MCF 10A (cell line): ENCODE results near the gene POLE3. TPM values are rescaled to one million over a fixed set of nuclear protein-coding genes. Genes with fewer than 3 reads are reported as not detected.
"Not testable (repeated sequence)": the region's sequence is repeated elsewhere in the genome, so short reads cannot be mapped to it uniquely, and the experiment has no call there.

Experiments
- BruUV-seq: library from RNA; stranded (reverse); fragments of 400-500 nt; replicated peaks from 2 replicates; lab custom pipeline; 2021; lab: Mats Ljungman, UMichigan
- CTCF ChIA-PET: fragments of 300-600 bp; sonication (Branson Sonifier 250); formaldehyde crosslinking; extraction: SDS; loops from one replicate; lab custom pipeline; 2021; ENCODE audit warnings: antibody characterized with exemption, inconsistent platforms; lab: Yijun Ruan, JAX
- POLR2A ChIA-PET: fragments of 300-600, 350-650 bp; sonication (Branson Sonifier 250); formaldehyde crosslinking; extraction: SDS; loops from one replicate; lab custom pipeline; 2020; ENCODE audit warnings: antibody characterized with exemption, inconsistent platforms; lab: Yijun Ruan, JAX
- DNase-seq: peaks from one replicate; pipeline ENCODE4 v3.0.0-alpha.2; 2018; ENCODE audit not compliant: unreplicated experiment
- H3K27ac Mint-ChIP-seq: one replicate; pipeline ENCODE4 v1.8.0; 2022; ENCODE audit warnings: mild to moderate bottlenecking, low read depth, mixed read lengths; ENCODE audit not compliant: unreplicated experiment
- H3K27me3 Mint-ChIP-seq: one replicate; pipeline ENCODE4 v1.8.0; 2022; ENCODE audit warnings: mixed read lengths; ENCODE audit not compliant: insufficient read depth, unreplicated experiment
- H3K36me3 Mint-ChIP-seq: one replicate; pipeline ENCODE4 v1.8.0; 2022; ENCODE audit warnings: mild to moderate bottlenecking, moderate library complexity, mixed read lengths; ENCODE audit not compliant: insufficient read depth, unreplicated experiment
- H3K4me1 Mint-ChIP-seq: one replicate; pipeline ENCODE4 v1.8.0; 2022; ENCODE audit warnings: mixed read lengths; ENCODE audit not compliant: insufficient read depth, unreplicated experiment
- H3K4me3 Mint-ChIP-seq: one replicate; pipeline ENCODE4 v1.8.0; 2022; ENCODE audit warnings: mild to moderate bottlenecking, moderate library complexity, mixed read lengths; ENCODE audit not compliant: unreplicated experiment
- H3K9me3 Mint-ChIP-seq: one replicate; pipeline ENCODE4 v1.8.0; 2022; ENCODE audit warnings: mixed read lengths; ENCODE audit not compliant: unreplicated experiment
- intact Hi-C: fragments of 100-400 bp; cut with micrococcal nuclease; formaldehyde crosslinking; loops from 2 replicates; pipeline ENCODE4 v1.14.1; 2022
- total RNA-seq: library from RNA; stranded (reverse); gene quantifications from 2 replicates; pipeline ENCODE4 v1.2.3, GENCODE V29; 2022
- TF ChIP-seq, protein P1 (sequence below): fragments of 200-600 bp; IDR thresholded peaks from one replicate; pipeline ENCODE4 v1.8.0; 2022; ENCODE audit warnings: antibody characterized with exemption, mild to moderate bottlenecking; ENCODE audit not compliant: unreplicated experiment

Gene POLE3
- total RNA-seq, 1 experiment from 2014 or later = 54.0 TPM

DNA sequence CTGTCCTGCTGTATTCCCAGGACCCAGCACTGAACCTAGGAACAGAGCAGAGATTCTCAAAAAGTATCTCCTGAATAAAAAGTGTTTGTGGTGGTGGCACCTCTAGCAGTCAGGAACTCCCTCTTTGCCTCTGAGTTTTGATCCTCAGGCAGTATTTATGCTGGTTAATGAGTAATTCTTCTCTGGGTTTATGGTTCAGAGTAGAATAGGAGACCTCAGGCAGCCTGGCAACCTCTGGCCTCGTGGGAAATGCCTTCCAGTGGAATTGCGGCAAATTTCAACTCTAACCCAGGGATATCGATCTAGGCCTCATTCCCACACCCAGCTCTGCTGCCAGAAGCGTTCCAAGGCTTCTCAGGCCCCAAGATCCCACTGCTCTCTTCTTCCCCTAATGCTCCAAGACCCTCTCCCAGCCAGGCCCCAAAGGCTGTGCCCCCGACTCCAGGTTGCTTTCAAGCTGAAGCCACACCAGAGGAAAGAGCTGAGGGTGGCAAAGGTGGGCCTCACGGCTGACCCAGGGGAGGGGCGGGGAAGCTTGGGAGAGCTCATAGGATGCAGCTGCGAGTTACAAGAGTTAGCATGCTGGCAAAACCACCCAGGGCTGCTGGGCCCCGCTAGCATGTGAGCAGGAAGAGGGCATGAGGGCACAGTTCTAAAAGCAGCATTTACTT, 22.8 kb downstream of the POLE3 start:
- DNase-seq = no peak
- no peaks in the 10 kb centered on the region for H3K4me1 Mint-ChIP-seq
- intact Hi-C loops = no loop called here
- POLR2A ChIA-PET = interaction anchor here (0.6 to 1.0 kb wide), 2 partner anchors 87 to 1089 kb away, joined by 3 to 4 read pairs; no protein-coding TSS in a partner anchor
- BruUV-seq = no TSS peak
- CTCF ChIA-PET = interaction anchor here (0.6 to 1.4 kb wide), 5 partner anchors 12 to 147 kb away, joined by 3 to 5 read pairs (median 4); partner anchors contain the start of gene ALAD
- TF ChIP-seq, protein P1, sequence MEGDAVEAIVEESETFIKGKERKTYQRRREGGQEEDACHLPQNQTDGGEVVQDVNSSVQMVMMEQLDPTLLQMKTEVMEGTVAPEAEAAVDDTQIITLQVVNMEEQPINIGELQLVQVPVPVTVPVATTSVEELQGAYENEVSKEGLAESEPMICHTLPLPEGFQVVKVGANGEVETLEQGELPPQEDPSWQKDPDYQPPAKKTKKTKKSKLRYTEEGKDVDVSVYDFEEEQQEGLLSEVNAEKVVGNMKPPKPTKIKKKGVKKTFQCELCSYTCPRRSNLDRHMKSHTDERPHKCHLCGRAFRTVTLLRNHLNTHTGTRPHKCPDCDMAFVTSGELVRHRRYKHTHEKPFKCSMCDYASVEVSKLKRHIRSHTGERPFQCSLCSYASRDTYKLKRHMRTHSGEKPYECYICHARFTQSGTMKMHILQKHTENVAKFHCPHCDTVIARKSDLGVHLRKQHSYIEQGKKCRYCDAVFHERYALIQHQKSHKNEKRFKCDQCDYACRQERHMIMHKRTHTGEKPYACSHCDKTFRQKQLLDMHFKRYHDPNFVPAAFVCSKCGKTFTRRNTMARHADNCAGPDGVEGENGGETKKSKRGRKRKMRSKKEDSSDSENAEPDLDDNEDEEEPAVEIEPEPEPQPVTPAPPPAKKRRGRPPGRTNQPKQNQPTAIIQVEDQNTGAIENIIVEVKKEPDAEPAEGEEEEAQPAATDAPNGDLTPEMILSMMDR = no peak
- no peaks in the 10 kb centered on the region for H3K9me3 Mint-ChIP-seq
- no peaks in the 10 kb centered on the region for H3K36me3 Mint-ChIP-seq
- H3K4me3 Mint-ChIP-seq = no peak overlapping the region
- no peak overlapping the region for H3K27ac Mint-ChIP-seq
- no peaks in the 10 kb centered on the region for H3K27me3 Mint-ChIP-seq

DNA sequence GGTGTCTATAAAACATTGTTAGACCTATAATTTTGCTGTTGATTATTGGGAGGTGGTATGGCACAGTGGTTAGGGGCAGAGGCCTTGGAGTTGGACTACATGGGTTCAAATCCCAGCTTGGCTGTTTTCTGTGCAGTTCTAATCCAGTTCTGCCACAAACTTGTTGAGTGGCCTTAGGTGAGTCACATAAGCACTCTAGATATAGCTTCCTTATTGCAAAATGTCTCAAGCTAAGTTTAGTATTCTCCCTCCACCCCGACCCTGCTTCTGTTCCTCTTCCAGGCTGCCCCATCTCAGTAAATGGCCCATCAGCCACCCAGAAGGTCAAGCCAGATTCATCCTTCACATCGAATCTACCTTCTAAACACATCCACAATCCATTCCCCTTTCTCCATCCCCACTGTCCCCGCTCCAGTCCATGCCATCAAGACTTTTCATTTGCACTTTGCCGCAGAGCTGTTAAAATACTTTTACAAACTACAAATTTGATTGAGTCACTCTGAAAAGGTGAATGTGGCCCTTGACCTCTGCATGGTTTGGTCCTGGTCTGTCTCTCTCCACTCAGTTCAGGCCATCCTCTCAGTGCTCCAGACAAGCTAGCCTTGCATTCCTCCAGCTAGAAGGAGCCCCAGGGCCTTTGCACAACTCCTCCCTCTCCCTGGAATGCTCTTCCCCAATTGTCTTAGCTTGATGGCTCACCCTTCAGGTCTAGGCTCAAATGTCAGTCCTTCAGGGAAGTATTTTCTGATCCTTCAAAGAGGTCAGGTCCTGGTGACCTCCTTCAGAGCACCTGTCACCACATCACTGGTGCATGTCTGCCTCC, 23.7 kb downstream of the POLE3 start:
- H3K4me3 Mint-ChIP-seq = no peak overlapping the region
- intact Hi-C loops = no loop called here
- H3K9me3 Mint-ChIP-seq = no peaks in the 10 kb centered on the region
- H3K27ac Mint-ChIP-seq = no peak overlapping the region
- TF ChIP-seq, protein P1 = no peak
- no peak for DNase-seq
- TSS peak; percentile 32 for BruUV-seq
- no peaks in the 10 kb centered on the region for H3K4me1 Mint-ChIP-seq
- CTCF ChIA-PET = interaction anchor here (0.7 to 1.5 kb wide), 4 partner anchors 13 to 567 kb away, joined by 3 to 7 read pairs (median 6); partner anchors contain the start of gene ALAD
- H3K36me3 Mint-ChIP-seq = no peaks in the 10 kb centered on the region
- POLR2A ChIA-PET = no interaction called here
- no peaks in the 10 kb centered on the region for H3K27me3 Mint-ChIP-seq

DNA sequence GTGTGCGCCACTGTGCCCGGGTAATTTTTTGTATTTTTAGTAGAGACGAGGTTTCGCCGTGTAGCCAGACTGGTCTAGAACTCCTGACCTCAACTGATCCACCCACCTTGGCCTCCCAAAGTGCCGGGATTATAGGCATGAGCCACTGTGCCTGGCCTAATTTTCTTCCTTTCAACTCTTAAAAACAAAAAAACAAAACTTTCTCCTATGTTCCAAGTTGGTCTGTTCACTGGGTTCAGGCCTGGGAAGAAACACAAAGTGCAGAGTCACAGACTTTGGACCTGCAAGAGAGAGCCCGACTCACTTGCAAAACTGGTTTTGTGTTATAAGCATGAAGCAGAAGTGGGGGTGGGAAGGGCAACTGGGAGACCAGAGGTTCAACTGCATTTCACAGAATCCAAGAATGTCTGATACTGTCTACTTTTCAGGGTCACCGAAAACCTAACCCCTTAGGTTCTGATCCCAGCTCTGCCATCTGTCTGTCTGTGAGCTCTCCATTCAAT, 28.5 kb downstream of the POLE3 start:
- Mint-ChIP-seq H3K9me3 (no peaks in the 10 kb centered on the region), H3K27ac (no peak overlapping the region), H3K36me3 (no peaks in the 10 kb centered on the region), H3K27me3 (no peaks in the 10 kb centered on the region), H3K4me3 (no peak overlapping the region), H3K4me1 (peaks cover 6% of the 10 kb centered on the region)
- ChIA-PET CTCF (no interaction called here), POLR2A (no interaction called here)
- DNase-seq = no peak
- intact Hi-C loops = no loop called here
- no TSS peak for BruUV-seq
- TF ChIP-seq, protein P1 = no peak

DNA sequence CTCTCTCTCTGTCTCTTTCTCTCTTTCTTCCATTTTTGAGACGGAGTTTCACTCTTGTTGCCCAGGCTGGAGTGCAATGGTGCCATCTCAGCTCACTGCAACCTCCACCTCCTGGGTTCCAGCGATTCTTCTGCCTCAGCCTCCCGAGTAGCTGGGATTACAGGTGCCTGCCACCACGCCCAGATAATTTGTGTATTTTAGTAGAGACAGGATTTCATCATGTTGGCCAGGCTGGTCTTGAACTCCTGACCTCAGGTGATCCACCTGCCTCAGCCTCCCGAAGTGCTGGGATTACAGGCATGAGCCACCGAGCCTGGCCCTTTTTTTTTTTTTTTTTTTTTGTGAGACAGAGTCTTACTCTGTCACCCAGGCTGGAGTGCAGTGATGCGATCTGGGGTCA, 29.0 kb downstream of the POLE3 start:
- H3K9me3 Mint-ChIP-seq, intact Hi-C loops, CTCF ChIA-PET, POLR2A ChIA-PET, H3K27ac Mint-ChIP-seq, H3K27me3 Mint-ChIP-seq, H3K4me1 Mint-ChIP-seq, H3K4me3 Mint-ChIP-seq, BruUV-seq, DNase-seq, H3K36me3 Mint-ChIP-seq: not testable (repeated sequence)
